GM12864 (cell line): ENCODE measurements around the gene TRIM25.

ENCODE experiments used
- DNase-seq: peaks from one replicate; pipeline ENCODE4 v3.0.0-alpha.2; 2011; ENCODE audit warnings: low read depth
- H3K4me3 ChIP-seq: 2 replicates; pipeline ENCODE4 v1.5.1; 2011; ENCODE audit warnings: mild to moderate bottlenecking, low read depth, low read length, control low read depth
- CTCF ChIP-seq: IDR thresholded peaks from 2 replicates; pipeline ENCODE4 v1.5.1; 2011; ENCODE audit warnings: low read depth, mild to moderate bottlenecking, moderate library complexity, low read length, control low read depth, inconsistent platforms; ENCODE audit errors: missing control alignments

Gene TRIM25

GRCh38 chr17:56850591-56850990 is 63.3 kb downstream of the TRIM25 start:
- no peak for TF ChIP-seq CTCF
- DNase-seq: no peak
- H3K4me3 ChIP-seq: no peak overlapping the region

GRCh38 chr17:56849131-56849530 is 64.7 kb downstream of the TRIM25 start:
- H3K4me3 ChIP-seq: no peak overlapping the region
- no peak for DNase-seq
- no peak for TF ChIP-seq CTCF

GRCh38 chr17:56847106-56847505 is 66.7 kb downstream of the TRIM25 start:
- no peak for DNase-seq
- H3K4me3 ChIP-seq: no peak overlapping the region
- no peak for TF ChIP-seq CTCF

- no peak for TF ChIP-seq CTCF
- no peak for DNase-seq
- H3K4me3 ChIP-seq: no peak overlapping the region
Observed at GRCh38 chr17:56845934-56846333, 67.9 kb downstream of the TRIM25 start.

- TF ChIP-seq CTCF: no peak
- H3K4me3 ChIP-seq: no peak overlapping the region
- DNase-seq: no peak
Observed at GRCh38 chr17:56842577-56842976, 71.3 kb downstream of the TRIM25 start.

GRCh38 chr17:56838687-56839086 is 75.2 kb downstream of the TRIM25 start:
- no peak for DNase-seq
- TF ChIP-seq CTCF: no peak
- H3K4me3 ChIP-seq: no peak overlapping the region
